PFSK-1 (cell line): ENCODE measurements around the gene METAP1.

Experiments
- TAF1 ChIP-seq: IDR thresholded peaks from 2 replicates; pipeline ENCODE4 v1.6.1; 2012; ENCODE audit warnings: low read length, control low read depth, borderline replicate concordance; ENCODE audit not compliant: insufficient read depth
- TF ChIP-seq, protein P1 (sequence below), 2 experiments: IDR thresholded peaks; 2 replicates each; pipeline versions ENCODE4 v1.6.1 to v1.8.0; 2011 to 2012; ENCODE audit warnings: low read depth in 2 of 2, low read length in 2 of 2, control low read depth in 1 of 2, inconsistent platforms in 1 of 2, mild to moderate bottlenecking in 1 of 2, moderate library complexity in 1 of 2; ENCODE audit not compliant: insufficient read depth in 1 of 2

DNA sequence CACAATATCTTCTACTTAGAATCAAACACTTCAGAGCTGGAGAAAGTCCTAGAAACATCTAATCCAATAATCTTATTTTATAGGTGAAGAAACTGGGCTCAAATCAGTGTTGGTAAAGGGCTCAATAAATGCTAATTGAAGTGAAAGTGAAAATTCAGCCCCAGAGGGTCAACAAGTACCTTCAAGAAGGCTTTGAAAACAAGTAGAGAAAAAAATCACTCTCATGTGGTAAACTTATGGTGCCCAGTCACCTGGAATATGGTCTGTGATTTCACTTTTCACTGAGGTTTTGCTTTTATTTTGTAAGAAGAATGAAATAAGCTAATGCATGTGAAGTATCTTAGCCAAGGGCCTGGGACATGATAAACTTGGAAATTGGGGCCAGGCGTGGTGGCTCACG is 37.5 kb upstream of the METAP1 start:
- TF ChIP-seq, protein P1, sequence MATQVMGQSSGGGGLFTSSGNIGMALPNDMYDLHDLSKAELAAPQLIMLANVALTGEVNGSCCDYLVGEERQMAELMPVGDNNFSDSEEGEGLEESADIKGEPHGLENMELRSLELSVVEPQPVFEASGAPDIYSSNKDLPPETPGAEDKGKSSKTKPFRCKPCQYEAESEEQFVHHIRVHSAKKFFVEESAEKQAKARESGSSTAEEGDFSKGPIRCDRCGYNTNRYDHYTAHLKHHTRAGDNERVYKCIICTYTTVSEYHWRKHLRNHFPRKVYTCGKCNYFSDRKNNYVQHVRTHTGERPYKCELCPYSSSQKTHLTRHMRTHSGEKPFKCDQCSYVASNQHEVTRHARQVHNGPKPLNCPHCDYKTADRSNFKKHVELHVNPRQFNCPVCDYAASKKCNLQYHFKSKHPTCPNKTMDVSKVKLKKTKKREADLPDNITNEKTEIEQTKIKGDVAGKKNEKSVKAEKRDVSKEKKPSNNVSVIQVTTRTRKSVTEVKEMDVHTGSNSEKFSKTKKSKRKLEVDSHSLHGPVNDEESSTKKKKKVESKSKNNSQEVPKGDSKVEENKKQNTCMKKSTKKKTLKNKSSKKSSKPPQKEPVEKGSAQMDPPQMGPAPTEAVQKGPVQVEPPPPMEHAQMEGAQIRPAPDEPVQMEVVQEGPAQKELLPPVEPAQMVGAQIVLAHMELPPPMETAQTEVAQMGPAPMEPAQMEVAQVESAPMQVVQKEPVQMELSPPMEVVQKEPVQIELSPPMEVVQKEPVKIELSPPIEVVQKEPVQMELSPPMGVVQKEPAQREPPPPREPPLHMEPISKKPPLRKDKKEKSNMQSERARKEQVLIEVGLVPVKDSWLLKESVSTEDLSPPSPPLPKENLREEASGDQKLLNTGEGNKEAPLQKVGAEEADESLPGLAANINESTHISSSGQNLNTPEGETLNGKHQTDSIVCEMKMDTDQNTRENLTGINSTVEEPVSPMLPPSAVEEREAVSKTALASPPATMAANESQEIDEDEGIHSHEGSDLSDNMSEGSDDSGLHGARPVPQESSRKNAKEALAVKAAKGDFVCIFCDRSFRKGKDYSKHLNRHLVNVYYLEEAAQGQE (IDR thresholded peaks at IDR 0.05; ENCODE audit: insufficient read depth in 1 of 2, low read depth in 2 of 2, low read length in 2 of 2) = no peak
- no peak for TF ChIP-seq TAF1
